Measurements from ENCODE around the gene FAM107B. TPM values are rescaled to one million over a fixed set of nuclear protein-coding genes. Genes with fewer than 3 reads are reported as not detected.
A peak's percentile ranks its signal among the peaks of the same experiment; 100 is the strongest.

The FAM107B gene
- total RNA-seq, 2 experiments from 2014 or later, result 188 to 200 TPM

- ATAC-seq (ENCODE audit: low read depth), result no peak
Observed at GRCh38 chr10:14761372-14761771, 13.3 kb downstream of the FAM107B start.

GRCh38 chr10:14758994-14759664, 15.6 kb downstream of the FAM107B start:
- DNase-seq (no peak), ATAC-seq (ENCODE audit: low read depth) (no peak)
- Mint-ChIP-seq H3K27ac (no peak overlapping the region), H3K9me3 (no peaks in the 10 kb centered on the region), H3K27me3 (peaks cover 6% of the 10 kb centered on the region), H3K36me3 (no peaks in the 10 kb centered on the region), H3K4me3 (no peak overlapping the region), H3K4me1 (peaks cover 2% of the 10 kb centered on the region)
- POLR2A ChIA-PET, result no interaction called here

More at GRCh38 chr10:14761372-14761771, 13.3 kb downstream of the FAM107B start:
- no peak for DNase-seq
- Mint-ChIP-seq H3K27ac (no peak overlapping the region), H3K36me3 (no peaks in the 10 kb centered on the region), H3K9me3 (no peaks in the 10 kb centered on the region), H3K4me1 (peaks cover 2% of the 10 kb centered on the region), H3K27me3 (peaks cover 14% of the 10 kb centered on the region), H3K4me3 (no peak overlapping the region)
- POLR2A ChIA-PET, result no interaction called here

GRCh38 chr10:14758451-14758850, 16.2 kb downstream of the FAM107B start:
- DNase-seq (no peak), ATAC-seq (ENCODE audit: low read depth) (no peak)
- H3K27me3 Mint-ChIP-seq, result peaks cover 6% of the 10 kb centered on the region
- no peak overlapping the region for H3K27ac Mint-ChIP-seq
- H3K9me3 Mint-ChIP-seq, result no peaks in the 10 kb centered on the region
- H3K4me1 Mint-ChIP-seq, result peaks cover 2% of the 10 kb centered on the region
- H3K36me3 Mint-ChIP-seq, result no peaks in the 10 kb centered on the region
- POLR2A ChIA-PET, result no interaction called here
- no peak overlapping the region for H3K4me3 Mint-ChIP-seq

- Mint-ChIP-seq H3K9me3 (no peaks in the 10 kb centered on the region), H3K4me3 (no peak overlapping the region), H3K27me3 (peaks cover 6% of the 10 kb centered on the region), H3K27ac (no peak overlapping the region), H3K36me3 (no peaks in the 10 kb centered on the region), H3K4me1 (peaks cover 2% of the 10 kb centered on the region)
- POLR2A ChIA-PET, result no interaction called here
- DNase-seq (no peak), ATAC-seq (ENCODE audit: low read depth) (no peak)
Observed at GRCh38 chr10:14757986-14758385, 16.7 kb downstream of the FAM107B start.

GRCh38 chr10:14757394-14757793, 17.3 kb downstream of the FAM107B start:
- H3K27ac Mint-ChIP-seq, result no peak overlapping the region
- DNase-seq (no peak), ATAC-seq (ENCODE audit: low read depth) (no peak)
- POLR2A ChIA-PET, result no interaction called here
- no peaks in the 10 kb centered on the region for H3K36me3 Mint-ChIP-seq
- H3K9me3 Mint-ChIP-seq, result no peaks in the 10 kb centered on the region
- peaks cover 2% of the 10 kb centered on the region for H3K4me1 Mint-ChIP-seq
- no peak overlapping the region for H3K4me3 Mint-ChIP-seq
- peaks cover 6% of the 10 kb centered on the region for H3K27me3 Mint-ChIP-seq

- no peak overlapping the region for H3K27ac Mint-ChIP-seq
- POLR2A ChIA-PET, result no interaction called here
Observed at GRCh38 chr10:14753441-14753840, 21.3 kb downstream of the FAM107B start.

GRCh38 chr10:14751921-14752320, 22.8 kb downstream of the FAM107B start:
- H3K27me3 Mint-ChIP-seq, result peaks cover 2% of the 10 kb centered on the region
- H3K4me1 Mint-ChIP-seq, result peaks cover 1% of the 10 kb centered on the region
- DNase-seq (no peak), ATAC-seq (ENCODE audit: low read depth) (no peak)
- H3K27ac Mint-ChIP-seq, result no peak overlapping the region
- peaks cover 3% of the 10 kb centered on the region for H3K36me3 Mint-ChIP-seq
- POLR2A ChIA-PET, result no interaction called here
- no peak overlapping the region for H3K4me3 Mint-ChIP-seq
- peaks cover 2% of the 10 kb centered on the region for H3K9me3 Mint-ChIP-seq

More at GRCh38 chr10:14753441-14753840, 21.3 kb downstream of the FAM107B start:
- Mint-ChIP-seq H3K4me1 (peaks cover 4% of the 10 kb centered on the region), H3K27me3 (no peaks in the 10 kb centered on the region), H3K36me3 (no peaks in the 10 kb centered on the region), H3K4me3 (no peak overlapping the region), H3K9me3 (peaks cover 2% of the 10 kb centered on the region)
- DNase-seq, result no peak
- no peak for ATAC-seq (ENCODE audit: low read depth)

GRCh38 chr10:14751014-14751896, 23.4 kb downstream of the FAM107B start:
- ATAC-seq (ENCODE audit: low read depth) (no peak), DNase-seq (no peak)
- H3K36me3 Mint-ChIP-seq, result peaks cover 3% of the 10 kb centered on the region
- POLR2A ChIA-PET, result no interaction called here
- peaks cover 2% of the 10 kb centered on the region for H3K27me3 Mint-ChIP-seq
- peaks cover 1% of the 10 kb centered on the region for H3K4me1 Mint-ChIP-seq
- no peak overlapping the region for H3K4me3 Mint-ChIP-seq
- H3K9me3 Mint-ChIP-seq, result peaks cover 2% of the 10 kb centered on the region
- H3K27ac Mint-ChIP-seq, result no peak overlapping the region

- H3K9me3 Mint-ChIP-seq, result peaks cover 12% of the 10 kb centered on the region
- H3K36me3 Mint-ChIP-seq, result peaks cover 15% of the 10 kb centered on the region
- no peak overlapping the region for H3K4me3 Mint-ChIP-seq
- DNase-seq (no peak), ATAC-seq (ENCODE audit: low read depth) (no peak)
- POLR2A ChIA-PET, result no interaction called here
- peaks cover 2% of the 10 kb centered on the region for H3K27me3 Mint-ChIP-seq
- H3K4me1 Mint-ChIP-seq, result peaks cover 2% of the 10 kb centered on the region
- no peak overlapping the region for H3K27ac Mint-ChIP-seq
Observed at GRCh38 chr10:14749070-14749809, 25.5 kb downstream of the FAM107B start.

GRCh38 chr10:14748441-14748840, 26.3 kb downstream of the FAM107B start:
- Mint-ChIP-seq H3K4me1 (peaks cover 8% of the 10 kb centered on the region), H3K27ac (no peak overlapping the region), H3K4me3 (no peak overlapping the region), H3K36me3 (peaks cover 20% of the 10 kb centered on the region), H3K9me3 (peaks cover 13% of the 10 kb centered on the region), H3K27me3 (peaks cover 2% of the 10 kb centered on the region)
- POLR2A ChIA-PET, result no interaction called here
- no peak for ATAC-seq (ENCODE audit: low read depth)
- DNase-seq, result no peak

- no peak for DNase-seq
- Mint-ChIP-seq H3K27ac (peak overlapping the region; percentile 81), H3K36me3 (peaks cover 22% of the 10 kb centered on the region), H3K27me3 (peaks cover under 1% of the 10 kb centered on the region), H3K4me3 (peak overlapping the region; percentile 31), H3K4me1 (peaks cover 17% of the 10 kb centered on the region), H3K9me3 (peaks cover 13% of the 10 kb centered on the region)
- peak; percentile 56 for ATAC-seq (ENCODE audit: low read depth)
- POLR2A ChIA-PET, result no interaction called here
Observed at GRCh38 chr10:14742815-14743214, 31.9 kb downstream of the FAM107B start.

GRCh38 chr10:14742382-14742781, 32.3 kb downstream of the FAM107B start:
- Mint-ChIP-seq H3K27ac (peak overlapping the region; percentile 81), H3K4me3 (peak overlapping the region; percentile 31)

GRCh38 chr10:14740684-14741247, 33.9 kb downstream of the FAM107B start:
- H3K36me3 Mint-ChIP-seq, result peaks cover 19% of the 10 kb centered on the region
- H3K4me3 Mint-ChIP-seq, result no peak overlapping the region
- DNase-seq (no peak), ATAC-seq (ENCODE audit: low read depth) (no peak)
- H3K4me1 Mint-ChIP-seq, result peaks cover 21% of the 10 kb centered on the region
- H3K27me3 Mint-ChIP-seq, result no peaks in the 10 kb centered on the region
- H3K9me3 Mint-ChIP-seq, result peaks cover 13% of the 10 kb centered on the region
- peak overlapping the region; percentile 3 for H3K27ac Mint-ChIP-seq
- POLR2A ChIA-PET, result no interaction called here

More at GRCh38 chr10:14742382-14742781, 32.3 kb downstream of the FAM107B start:
- Mint-ChIP-seq H3K4me1 (peaks cover 17% of the 10 kb centered on the region), H3K36me3 (peaks cover 21% of the 10 kb centered on the region), H3K27me3 (no peaks in the 10 kb centered on the region), H3K9me3 (peaks cover 13% of the 10 kb centered on the region)
- no peak for ATAC-seq (ENCODE audit: low read depth)
- DNase-seq, result no peak
- POLR2A ChIA-PET, result no interaction called here
